Skeletal muscle satellite cell (primary cell): ENCODE data around the gene OAS2. TPM values are rescaled to one million over a fixed set of nuclear protein-coding genes. Genes with fewer than 3 reads are reported as not detected.

Experiments used
- H3K27me3 ChIP-seq: 2 replicates; pipeline ENCODE4 v1.7.0; 2013; ENCODE audit warnings: low read length; ENCODE audit not compliant: control insufficient read depth, insufficient read depth
- H3K36me3 ChIP-seq: 2 replicates; pipeline ENCODE4 v1.7.0; 2013; ENCODE audit warnings: mild to moderate bottlenecking, control low read depth, low read length; ENCODE audit not compliant: insufficient read depth
- H3K4me1 ChIP-seq: 2 replicates; pipeline ENCODE4 v1.7.0; 2013; ENCODE audit warnings: low read length; ENCODE audit not compliant: control insufficient read depth, insufficient read depth
- H3K4me2 ChIP-seq: 2 replicates; pipeline ENCODE4 v1.7.0; 2013; ENCODE audit warnings: mild to moderate bottlenecking, low read length
- H3K4me3 ChIP-seq: 2 replicates; pipeline ENCODE4 v1.7.0; 2013; ENCODE audit warnings: low read length
- H3K9ac ChIP-seq: 2 replicates; pipeline ENCODE4 v1.7.0; 2013; ENCODE audit warnings: mild to moderate bottlenecking, low read depth, low read length, moderate library complexity
- H3K9me3 ChIP-seq: replicated peaks from 2 replicates; pipeline ENCODE4 v1.7.0; 2013; ENCODE audit warnings: mild to moderate bottlenecking, control low read depth, low read length
- total RNA-seq: library from RNA; depleted of rRNA; stranded (reverse); fragments of >200 nt; gene quantifications from 2 replicates; pipeline ENCODE4 v1.2.3, GENCODE V29; 2012; rRNA removed

The OAS2 gene
- 2.4 and 3.5 TPM in 2 replicates for total RNA-seq

DNA sequence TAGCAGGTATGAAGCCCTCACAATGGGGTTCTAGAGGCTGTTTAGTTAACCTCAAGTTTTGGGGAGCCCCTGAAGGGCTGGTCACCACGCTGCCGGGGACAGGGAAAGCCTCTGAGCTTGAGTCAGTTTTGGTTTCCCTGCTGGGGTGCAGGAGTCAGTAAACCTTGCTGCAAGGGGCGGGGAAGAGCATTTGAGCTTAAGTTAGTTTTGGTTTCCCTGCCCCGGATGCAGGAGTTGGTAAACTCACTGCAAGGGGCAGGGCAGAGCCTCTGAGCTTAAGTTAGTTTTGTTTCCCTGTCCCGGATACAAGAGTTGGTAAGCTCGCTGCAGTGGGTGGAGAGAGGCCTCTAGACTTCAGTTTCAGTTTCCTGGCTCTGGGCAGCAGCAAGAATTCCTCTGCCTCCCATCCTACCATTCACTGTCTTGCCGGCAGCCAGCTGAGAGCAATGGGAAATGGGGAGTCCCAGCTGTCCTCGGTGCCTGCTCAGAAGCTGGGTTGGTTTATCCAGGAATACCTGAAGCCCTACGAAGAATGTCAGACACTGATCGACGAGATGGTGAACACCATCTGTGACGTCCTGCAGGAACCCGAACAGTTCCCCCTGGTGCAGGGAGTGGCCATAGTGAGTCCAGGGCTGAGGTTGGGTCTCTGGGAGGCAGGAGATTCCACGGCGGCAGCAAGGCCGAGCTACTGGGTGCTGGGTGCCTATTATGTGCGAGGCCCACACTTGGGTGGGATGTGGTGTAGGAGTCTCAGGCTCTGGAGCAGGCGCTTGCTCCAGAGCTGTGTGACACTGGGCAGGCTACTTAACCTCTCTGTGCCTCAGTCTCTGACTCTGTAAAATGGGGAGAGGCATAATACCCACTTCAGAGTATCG lies at the start of gene OAS2:
OAS2 (plus strand) TSS at position 357 of the 878 bp plus-strand sequence; CDS start at position 447, 90 bp downstream.
- H3K9me3 ChIP-seq: no peaks in the 10 kb centered on the region
- no peaks in the 10 kb centered on the region for H3K27me3 ChIP-seq
- H3K4me2 ChIP-seq: peak within 1 kb of the TSS; percentile 84
- peaks cover 3% of the 10 kb centered on the region for H3K4me1 ChIP-seq
- H3K36me3 ChIP-seq: no peaks in the 10 kb centered on the region
- peak within 1 kb of the TSS; percentile 32 for H3K9ac ChIP-seq
- H3K4me3 ChIP-seq: peak within 1 kb of the TSS; percentile 59

DNA sequence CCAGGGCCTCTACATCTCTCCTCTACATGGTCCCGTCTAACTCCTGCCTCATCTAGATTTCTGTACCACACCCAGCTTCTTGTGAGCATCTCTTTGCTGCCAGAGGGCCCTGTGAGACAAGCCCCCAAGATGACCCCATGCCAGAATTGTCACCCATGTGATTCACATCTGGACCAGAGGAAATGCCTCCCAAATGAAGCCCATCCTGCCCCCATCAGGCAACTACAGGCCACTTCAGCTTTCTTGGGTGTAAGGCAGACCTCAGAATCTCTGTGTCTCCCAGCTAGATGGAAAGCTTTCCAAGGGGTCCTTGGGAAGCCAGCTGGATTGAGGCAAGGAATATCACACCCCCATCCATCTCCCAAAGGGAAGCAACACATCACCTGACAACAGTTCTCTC lies 49.3 kb upstream of the OAS2 start:
- no peak overlapping the region for H3K9ac ChIP-seq
- peaks cover 14% of the 10 kb centered on the region for H3K27me3 ChIP-seq
- no peaks in the 10 kb centered on the region for H3K36me3 ChIP-seq
- H3K4me2 ChIP-seq: no peak overlapping the region
- H3K9me3 ChIP-seq: no peaks in the 10 kb centered on the region
- no peak overlapping the region for H3K4me3 ChIP-seq
- H3K4me1 ChIP-seq: no peaks in the 10 kb centered on the region

DNA sequence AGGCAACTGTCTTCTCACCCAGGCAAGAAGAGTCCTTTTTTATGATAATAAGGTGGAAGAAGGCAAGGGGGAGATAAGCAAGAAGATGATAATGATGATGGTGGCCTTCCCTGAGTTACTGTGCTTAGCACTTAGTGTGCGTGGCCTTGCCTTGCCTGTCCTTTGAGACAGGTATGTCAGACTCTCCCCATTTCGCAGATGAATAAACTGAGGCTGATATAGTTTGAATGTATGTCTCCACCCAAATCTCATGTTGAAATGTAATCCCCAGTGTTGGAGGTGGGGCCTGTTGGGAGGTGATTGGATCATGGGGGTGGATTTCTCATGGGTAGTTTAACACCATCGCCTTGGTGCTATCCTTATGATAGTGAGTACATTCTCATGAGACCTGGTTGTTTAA lies 48.6 kb upstream of the OAS2 start:
- Histone ChIP-seq H3K27me3 (peaks cover 12% of the 10 kb centered on the region), H3K9ac (no peak overlapping the region), H3K4me3 (no peak overlapping the region), H3K36me3 (no peaks in the 10 kb centered on the region), H3K4me1 (no peaks in the 10 kb centered on the region), H3K9me3 (no peaks in the 10 kb centered on the region), H3K4me2 (no peak overlapping the region)

- Histone ChIP-seq H3K27me3 (peaks cover 6% of the 10 kb centered on the region), H3K4me1 (no peaks in the 10 kb centered on the region), H3K4me3 (no peak overlapping the region), H3K4me2 (no peak overlapping the region), H3K9me3 (no peaks in the 10 kb centered on the region), H3K36me3 (no peaks in the 10 kb centered on the region), H3K9ac (no peak overlapping the region)
Measured at GRCh38 chr12:112930350-112930749, 48.0 kb upstream of the OAS2 start.

- no peak overlapping the region for H3K4me3 ChIP-seq
- no peaks in the 10 kb centered on the region for H3K4me1 ChIP-seq
- no peaks in the 10 kb centered on the region for H3K9me3 ChIP-seq
Measured at GRCh38 chr12:112932485-112933128, 45.7 kb upstream of the OAS2 start.

GRCh38 chr12:112933129-112933505 lies 45.2 kb upstream of the OAS2 start:
- Histone ChIP-seq H3K9ac (no peak overlapping the region), H3K4me1 (no peaks in the 10 kb centered on the region), H3K4me2 (no peak overlapping the region), H3K27me3 (no peaks in the 10 kb centered on the region), H3K9me3 (no peaks in the 10 kb centered on the region), H3K4me3 (no peak overlapping the region), H3K36me3 (no peaks in the 10 kb centered on the region)

More at GRCh38 chr12:112932485-112933128, 45.7 kb upstream of the OAS2 start:
- Histone ChIP-seq H3K9ac (no peak overlapping the region), H3K27me3 (peaks cover 4% of the 10 kb centered on the region), H3K36me3 (no peaks in the 10 kb centered on the region), H3K4me2 (no peak overlapping the region)

DNA sequence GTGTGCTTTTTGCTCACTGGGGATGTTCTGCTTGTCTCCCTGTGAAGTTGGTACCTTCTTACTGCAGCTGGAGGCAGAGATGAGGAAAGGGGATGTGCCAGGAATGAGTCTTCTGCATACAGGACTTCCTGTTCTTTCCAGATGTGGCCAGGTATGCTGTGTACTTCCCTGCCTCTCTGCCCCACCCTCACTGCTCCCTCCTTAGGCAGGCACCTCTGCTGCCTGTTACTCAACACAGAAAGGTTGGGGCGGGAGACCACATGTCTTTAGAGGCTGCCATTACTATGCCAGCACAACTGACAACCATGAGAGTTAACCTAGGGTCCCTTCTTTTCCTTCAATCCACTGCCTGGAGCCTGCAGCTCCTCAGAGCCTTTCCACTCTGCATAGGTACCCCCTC lies 42.1 kb upstream of the OAS2 start:
- Histone ChIP-seq H3K4me3 (no peak overlapping the region), H3K4me1 (peaks cover 6% of the 10 kb centered on the region), H3K27me3 (no peaks in the 10 kb centered on the region), H3K9me3 (no peaks in the 10 kb centered on the region), H3K9ac (no peak overlapping the region), H3K4me2 (no peak overlapping the region), H3K36me3 (no peaks in the 10 kb centered on the region)

DNA sequence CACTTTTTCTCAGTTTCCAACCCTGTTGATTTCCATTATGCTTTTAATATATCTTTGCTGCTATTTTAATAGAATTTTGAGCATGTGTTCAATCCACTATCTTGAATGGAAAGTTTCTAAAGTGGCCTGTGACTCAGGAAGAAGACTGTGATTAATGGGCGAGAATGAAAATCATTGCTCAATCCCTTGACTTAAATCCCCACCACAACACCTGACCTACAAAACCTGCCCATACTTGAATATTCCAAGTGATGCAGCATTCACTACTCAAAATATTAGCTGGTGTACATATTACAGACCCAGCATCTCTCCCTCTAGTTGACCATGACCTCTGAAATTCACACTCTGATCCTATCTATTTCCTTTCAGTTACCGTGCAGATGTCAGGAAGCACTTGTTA lies 41.4 kb upstream of the OAS2 start:
- Histone ChIP-seq H3K4me3 (no peak overlapping the region), H3K4me1 (peaks cover 6% of the 10 kb centered on the region), H3K9ac (no peak overlapping the region), H3K27me3 (no peaks in the 10 kb centered on the region), H3K9me3 (no peaks in the 10 kb centered on the region), H3K36me3 (no peaks in the 10 kb centered on the region), H3K4me2 (no peak overlapping the region)

- peak within 1 kb of the TSS; percentile 83 for H3K4me2 ChIP-seq
- H3K9ac ChIP-seq: peak within 1 kb of the TSS; percentile 76
- H3K4me3 ChIP-seq: peak within 1 kb of the TSS; percentile 77
- peaks cover 6% of the 10 kb centered on the region for H3K4me1 ChIP-seq
- no peaks in the 10 kb centered on the region for H3K9me3 ChIP-seq
- no peaks in the 10 kb centered on the region for H3K27me3 ChIP-seq
- no peaks in the 10 kb centered on the region for H3K36me3 ChIP-seq
Measured at GRCh38 chr12:112937741-112938719, 40.3 kb upstream of the OAS2 start, which contains the start of gene OAS3. Gene OAS3 (plus strand): TSS chr12:112938474. CDS start chr12:112938531, 57 bp downstream.

GRCh38 chr12:112938751-112939150 lies 39.6 kb upstream of the OAS2 start:
- H3K4me3 ChIP-seq: peak overlapping the region; percentile 77
- H3K36me3 ChIP-seq: no peaks in the 10 kb centered on the region
- no peaks in the 10 kb centered on the region for H3K27me3 ChIP-seq
- H3K4me2 ChIP-seq: peak overlapping the region; percentile 83
- peaks cover 6% of the 10 kb centered on the region for H3K4me1 ChIP-seq
- H3K9ac ChIP-seq: peak overlapping the region; percentile 76
- no peaks in the 10 kb centered on the region for H3K9me3 ChIP-seq
